ENCODE data around the gene KIF24.

DNA sequence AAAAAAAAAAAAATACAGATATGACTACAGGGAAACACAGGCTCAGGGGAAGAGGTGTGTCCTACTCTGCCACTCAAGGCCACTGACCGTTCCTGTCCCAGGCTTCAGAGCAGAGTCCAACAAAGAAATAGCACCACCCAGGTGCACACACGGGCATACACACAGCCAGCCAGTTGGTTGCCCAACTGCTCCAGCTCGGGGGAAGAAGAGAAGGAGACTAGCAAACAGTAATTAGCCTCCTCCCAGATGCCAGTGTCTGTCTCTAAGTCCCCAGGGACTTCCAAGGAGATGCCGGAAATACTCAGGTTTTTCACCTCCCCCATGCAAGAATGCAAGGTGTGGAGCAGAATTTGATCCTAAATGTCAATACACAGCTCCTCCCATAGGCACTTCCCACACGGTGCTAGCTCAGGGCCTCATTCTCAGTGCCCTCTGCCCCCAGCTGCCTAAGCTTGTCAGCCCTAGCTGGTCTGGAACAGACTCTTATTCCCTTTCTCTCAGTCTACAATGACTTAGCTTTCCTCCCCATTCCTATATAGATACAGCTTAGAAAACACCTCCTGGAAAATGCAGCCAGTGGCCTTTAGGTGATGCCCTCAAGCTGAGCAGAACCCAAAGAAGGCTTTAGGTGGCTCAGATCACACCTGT lies 46.0 kb upstream of the KIF24 start:
- TF ChIP-seq, protein P1, sequence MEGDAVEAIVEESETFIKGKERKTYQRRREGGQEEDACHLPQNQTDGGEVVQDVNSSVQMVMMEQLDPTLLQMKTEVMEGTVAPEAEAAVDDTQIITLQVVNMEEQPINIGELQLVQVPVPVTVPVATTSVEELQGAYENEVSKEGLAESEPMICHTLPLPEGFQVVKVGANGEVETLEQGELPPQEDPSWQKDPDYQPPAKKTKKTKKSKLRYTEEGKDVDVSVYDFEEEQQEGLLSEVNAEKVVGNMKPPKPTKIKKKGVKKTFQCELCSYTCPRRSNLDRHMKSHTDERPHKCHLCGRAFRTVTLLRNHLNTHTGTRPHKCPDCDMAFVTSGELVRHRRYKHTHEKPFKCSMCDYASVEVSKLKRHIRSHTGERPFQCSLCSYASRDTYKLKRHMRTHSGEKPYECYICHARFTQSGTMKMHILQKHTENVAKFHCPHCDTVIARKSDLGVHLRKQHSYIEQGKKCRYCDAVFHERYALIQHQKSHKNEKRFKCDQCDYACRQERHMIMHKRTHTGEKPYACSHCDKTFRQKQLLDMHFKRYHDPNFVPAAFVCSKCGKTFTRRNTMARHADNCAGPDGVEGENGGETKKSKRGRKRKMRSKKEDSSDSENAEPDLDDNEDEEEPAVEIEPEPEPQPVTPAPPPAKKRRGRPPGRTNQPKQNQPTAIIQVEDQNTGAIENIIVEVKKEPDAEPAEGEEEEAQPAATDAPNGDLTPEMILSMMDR (IDR thresholded peaks at IDR 0.05), result no peak
- no peak for TF ChIP-seq POLR2A (IDR thresholded peaks at IDR 0.05)
